H9 (cell line): ENCODE results near the gene SYDE1. TPM values are rescaled to one million over a fixed set of nuclear protein-coding genes. Genes with fewer than 3 reads are reported as not detected.

Source experiments
- DNase-seq: peaks from one replicate; pipeline ENCODE4 v3.0.0-alpha.2; 2017
- H2AFZ ChIP-seq: one replicate; pipeline ENCODE4 v1.6.1; 2013; ENCODE audit warnings: mild to moderate bottlenecking, low read length, control low read depth, moderate library complexity
- H2AK5ac ChIP-seq: 2 replicates; pipeline ENCODE4 v1.6.1; 2013; ENCODE audit warnings: low read length, control low read depth, mixed read lengths; ENCODE audit not compliant: insufficient read length
- H2BK120ac ChIP-seq: one replicate; pipeline ENCODE4 v1.6.1; 2013; ENCODE audit warnings: low read depth, mild to moderate bottlenecking, low read length, control low read depth, inconsistent platforms; ENCODE audit not compliant: poor library complexity, severe bottlenecking
- H2BK12ac ChIP-seq: 2 replicates; pipeline ENCODE4 v1.6.1; 2013; ENCODE audit warnings: low read length, control low read depth, mixed read lengths, low read depth; ENCODE audit not compliant: insufficient read length
- H2BK15ac ChIP-seq: 2 replicates; pipeline ENCODE4 v1.6.1; 2013; ENCODE audit warnings: low read depth, low read length, control low read depth
- H2BK20ac ChIP-seq: one replicate; pipeline ENCODE4 v1.6.1; 2013; ENCODE audit warnings: low read depth, mild to moderate bottlenecking, low read length, control low read depth, inconsistent platforms; ENCODE audit not compliant: poor library complexity, severe bottlenecking
- H2BK5ac ChIP-seq: 2 replicates; pipeline ENCODE4 v1.6.1; 2013; ENCODE audit warnings: low read length, control low read depth, mixed read lengths; ENCODE audit not compliant: insufficient read length
- H3K14ac ChIP-seq: 2 replicates; pipeline ENCODE4 v1.6.1; 2013; ENCODE audit warnings: low read length, control low read depth; ENCODE audit not compliant: insufficient read depth
- H3K18ac ChIP-seq: 2 replicates; pipeline ENCODE4 v1.6.1; 2013; ENCODE audit warnings: low read depth, mild to moderate bottlenecking, mixed read lengths, low read length, control low read depth; ENCODE audit not compliant: insufficient read length
- H3K23ac ChIP-seq: 2 replicates; pipeline ENCODE4 v1.6.1; 2013; ENCODE audit warnings: low read length, control low read depth, mixed read lengths, low read depth; ENCODE audit not compliant: insufficient read length
- H3K23me2 ChIP-seq: 2 replicates; pipeline ENCODE4 v1.6.1; 2013; ENCODE audit warnings: low read depth, mild to moderate bottlenecking, mixed read lengths, low read length, control low read depth; ENCODE audit not compliant: insufficient read length, poor library complexity, severe bottlenecking
- H3K27ac ChIP-seq: 2 replicates; pipeline ENCODE4 v1.5.1; 2013; ENCODE audit warnings: low read length, control low read depth, mixed read lengths, low read depth; ENCODE audit not compliant: insufficient read length
- H3K27me3 ChIP-seq: 2 replicates; pipeline ENCODE4 v1.6.1; 2013; ENCODE audit warnings: low read length, control low read depth, inconsistent platforms; ENCODE audit not compliant: insufficient read depth
- H3K4ac ChIP-seq: 2 replicates; pipeline ENCODE4 v1.6.1; 2013; ENCODE audit warnings: low read depth, mild to moderate bottlenecking, control low read depth, inconsistent platforms, low read length, moderate library complexity
- H3K4me1 ChIP-seq: 2 replicates; pipeline ENCODE4 v1.6.1; 2013; ENCODE audit warnings: low read length, control low read depth, inconsistent platforms; ENCODE audit not compliant: insufficient read depth
- H3K4me2 ChIP-seq: 2 replicates; pipeline ENCODE4 v1.6.1; 2013; ENCODE audit warnings: low read length, control low read depth, mixed read lengths; ENCODE audit not compliant: insufficient read length, insufficient read depth
- H3K56ac ChIP-seq: 2 replicates; pipeline ENCODE4 v1.6.1; 2013; ENCODE audit warnings: low read depth, mild to moderate bottlenecking, mixed read lengths, low read length, control low read depth; ENCODE audit not compliant: insufficient read length
- H3K79me1 ChIP-seq: 2 replicates; pipeline ENCODE4 v1.6.1; 2013; ENCODE audit warnings: low read depth, mild to moderate bottlenecking, moderate library complexity, low read length, control low read depth, inconsistent platforms; ENCODE audit not compliant: insufficient read depth, poor library complexity, severe bottlenecking
- H3K79me2 ChIP-seq: 2 replicates; pipeline ENCODE4 v1.6.1; 2013; ENCODE audit warnings: low read length, control low read depth, inconsistent platforms; ENCODE audit not compliant: insufficient read depth
- H3K9ac ChIP-seq: 2 replicates; pipeline ENCODE4 v1.6.1; 2013; ENCODE audit warnings: low read length, control low read depth, mixed read lengths; ENCODE audit not compliant: insufficient read length; ENCODE audit errors: extremely low read depth
- H3K9me3 ChIP-seq: one replicate; pipeline ENCODE4 v1.6.1; 2013; ENCODE audit warnings: low read depth, low read length, inconsistent platforms; ENCODE audit not compliant: control insufficient read depth
- H3T11ph ChIP-seq: one replicate; pipeline ENCODE4 v1.6.1; 2013; ENCODE audit warnings: mild to moderate bottlenecking, low read length, control low read depth, inconsistent platforms
- H4K20me1 ChIP-seq: one replicate; pipeline ENCODE4 v1.6.1; 2013; ENCODE audit not compliant: control insufficient read depth, insufficient read length, insufficient read depth
- H4K5ac ChIP-seq: 2 replicates; pipeline ENCODE4 v1.6.1; 2013; ENCODE audit warnings: low read depth, mild to moderate bottlenecking, mixed read lengths, low read length, control low read depth; ENCODE audit not compliant: insufficient read length
- H4K8ac ChIP-seq: replicated peaks from 2 replicates; pipeline ENCODE4 v1.6.1; 2013; ENCODE audit warnings: low read length, control low read depth, mixed read lengths, low read depth; ENCODE audit not compliant: insufficient read length
- H4K91ac ChIP-seq: 2 replicates; pipeline ENCODE4 v1.6.1; 2013; ENCODE audit warnings: low read depth, mild to moderate bottlenecking, moderate library complexity, mixed read lengths, low read length, control low read depth; ENCODE audit not compliant: insufficient read length
- H3K27ac Mint-ChIP-seq, 3 experiments: 2 replicates in 2 of 3; 3 replicates in 1 of 3; pipeline ENCODE4 v1.8.0; 2020 to 2021; ENCODE audit warnings: mixed read lengths in 3 of 3, mild to moderate bottlenecking in 1 of 3, moderate library complexity in 1 of 3
- H3K27me3 Mint-ChIP-seq: 2 replicates; pipeline ENCODE4 v1.8.0; 2021; ENCODE audit warnings: low read depth, mild to moderate bottlenecking, moderate library complexity, mixed read lengths
- H3K36me3 Mint-ChIP-seq, 3 experiments: 2 replicates in 2 of 3; 3 replicates in 1 of 3; pipeline ENCODE4 v1.8.0; 2020 to 2021; ENCODE audit warnings: low read depth in 3 of 3, mixed read lengths in 3 of 3; ENCODE audit not compliant: insufficient read depth in 1 of 3
- H3K4me1 Mint-ChIP-seq, 2 experiments: 2 replicates each; pipeline ENCODE4 v1.8.0; 2020; ENCODE audit warnings: mixed read lengths in 2 of 2
- H3K4me3 Mint-ChIP-seq, 2 experiments: 2 replicates in 1 of 2; 3 replicates in 1 of 2; pipeline ENCODE4 v1.8.0; 2020 to 2021; ENCODE audit warnings: mild to moderate bottlenecking in 2 of 2, mixed read lengths in 2 of 2, moderate library complexity in 1 of 2
- H3K9me3 Mint-ChIP-seq, 2 experiments: 2 replicates in 1 of 2; 3 replicates in 1 of 2; pipeline ENCODE4 v1.8.0; 2020; ENCODE audit warnings: mild to moderate bottlenecking in 2 of 2, mixed read lengths in 2 of 2, moderate library complexity in 1 of 2
- WGBS: extraction: QIAGEN DNeasy Blood & Tissue Kit; methylation state at CpG from one replicate; pipeline ENCODE4 v1.1.7; 2013; ENCODE audit warnings: missing lambda C conversion rate, low lambda C conversion rate, mixed read lengths; ENCODE audit not compliant: insufficient read length; ENCODE audit errors: extremely low coverage; 5-methylcytosine and 5-hydroxymethylcytosine counted together
- total RNA-seq: library from RNA; stranded (reverse); gene quantifications from 2 replicates; pipeline ENCODE4 v1.2.1, GENCODE V29; 2021
- TF ChIP-seq, protein P1 (sequence below): fragments of 200-600 bp; sonication (generic); conservative IDR thresholded peaks from 3 replicates; pipeline ENCODE4 v1.8.0; 2021; ENCODE audit warnings: antibody characterized with exemption, mild to moderate bottlenecking

Gene SYDE1
- total RNA-seq, 1 experiment from 2014 or later = 21.4 TPM

DNA sequence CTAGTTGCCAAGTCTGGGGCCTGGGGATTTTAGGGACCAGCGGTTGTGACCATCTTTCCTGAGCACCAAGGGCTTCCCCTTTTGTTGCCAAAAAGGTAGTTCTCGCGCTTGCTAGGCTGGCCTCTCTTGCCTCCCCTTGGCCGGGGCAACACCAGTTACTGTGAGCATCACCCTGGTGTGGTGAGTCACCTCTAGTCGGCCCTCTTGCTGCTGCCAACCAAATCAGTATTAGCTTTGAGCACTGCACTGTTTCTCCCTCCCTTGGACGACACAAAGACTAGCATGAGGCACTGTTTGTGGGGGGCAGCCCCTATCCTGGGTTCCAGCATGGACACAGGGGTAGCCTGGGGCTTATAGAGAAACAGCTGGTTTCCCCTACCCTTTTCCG is 6.9 kb downstream of the SYDE1 start:
- TF ChIP-seq, protein P1, sequence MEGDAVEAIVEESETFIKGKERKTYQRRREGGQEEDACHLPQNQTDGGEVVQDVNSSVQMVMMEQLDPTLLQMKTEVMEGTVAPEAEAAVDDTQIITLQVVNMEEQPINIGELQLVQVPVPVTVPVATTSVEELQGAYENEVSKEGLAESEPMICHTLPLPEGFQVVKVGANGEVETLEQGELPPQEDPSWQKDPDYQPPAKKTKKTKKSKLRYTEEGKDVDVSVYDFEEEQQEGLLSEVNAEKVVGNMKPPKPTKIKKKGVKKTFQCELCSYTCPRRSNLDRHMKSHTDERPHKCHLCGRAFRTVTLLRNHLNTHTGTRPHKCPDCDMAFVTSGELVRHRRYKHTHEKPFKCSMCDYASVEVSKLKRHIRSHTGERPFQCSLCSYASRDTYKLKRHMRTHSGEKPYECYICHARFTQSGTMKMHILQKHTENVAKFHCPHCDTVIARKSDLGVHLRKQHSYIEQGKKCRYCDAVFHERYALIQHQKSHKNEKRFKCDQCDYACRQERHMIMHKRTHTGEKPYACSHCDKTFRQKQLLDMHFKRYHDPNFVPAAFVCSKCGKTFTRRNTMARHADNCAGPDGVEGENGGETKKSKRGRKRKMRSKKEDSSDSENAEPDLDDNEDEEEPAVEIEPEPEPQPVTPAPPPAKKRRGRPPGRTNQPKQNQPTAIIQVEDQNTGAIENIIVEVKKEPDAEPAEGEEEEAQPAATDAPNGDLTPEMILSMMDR = no peak
- H4K91ac ChIP-seq = no peak overlapping the region
- H3K27ac ChIP-seq = no peak overlapping the region
- H3K4me2 ChIP-seq = no peak overlapping the region
- Mint-ChIP-seq H3K4me3 (no peak overlapping the region), H3K4me1 (no peaks in the 10 kb centered on the region), H3K27me3 (peaks cover 1% of the 10 kb centered on the region; the same call in 1 of the 2 replicates), H3K27ac (peak overlapping the region in 2 of 3 experiments; percentile 39 to 74; a peak in 3 of 7 replicates), H3K36me3 (peaks cover 42 to 87% (median 72%) of the 10 kb centered on the region in 3 experiments; a peak in 6 of 7 replicates), H3K9me3 (no peaks in the 10 kb centered on the region; a peak in 1 of 5 replicates)
- H4K20me1 ChIP-seq = no peaks in the 10 kb centered on the region
- H3K23ac ChIP-seq = no peak overlapping the region
- no peak overlapping the region for H2BK120ac ChIP-seq
- H2AK5ac ChIP-seq = no peak overlapping the region
- no peaks in the 10 kb centered on the region for H3K4me1 ChIP-seq
- no peak overlapping the region for H3T11ph ChIP-seq
- no peak overlapping the region for H4K5ac ChIP-seq
- H4K8ac ChIP-seq = no peak overlapping the region
- H3K79me1 ChIP-seq = no peaks in the 10 kb centered on the region
- H3K4ac ChIP-seq = no peak overlapping the region
- no peaks in the 10 kb centered on the region for H3K23me2 ChIP-seq
- no peaks in the 10 kb centered on the region for H3K27me3 ChIP-seq
- no peak for DNase-seq
- H3K14ac ChIP-seq = no peak overlapping the region
- no peak overlapping the region for H2BK15ac ChIP-seq
- no peaks in the 10 kb centered on the region for H3K9me3 ChIP-seq
- H3K9ac ChIP-seq = no peak overlapping the region
- no peak overlapping the region for H3K18ac ChIP-seq
- H2BK12ac ChIP-seq = no peak overlapping the region
- WGBS = no CpG with 5 or more reads among the region's 7 CpGs
- no peak overlapping the region for H3K56ac ChIP-seq
- H2BK5ac ChIP-seq = no peak overlapping the region
- no peak overlapping the region for H2BK20ac ChIP-seq
- H2AFZ ChIP-seq = no peak overlapping the region
- no peaks in the 10 kb centered on the region for H3K79me2 ChIP-seq
